ENCODE measurements around the gene ROBO2.

The ROBO2 gene

GRCh38 chr3:77039606-77040171 lies at the start of gene ROBO2:
Gene ROBO2, plus strand, starts transcription at chr3:77040099. Its CDS starts 687 bp downstream, at chr3:77040786.
- no peaks in the 10 kb centered on the region for H3K27me3 ChIP-seq (replicated peaks; ENCODE audit: control insufficient read depth, insufficient read depth, low read length)
- no peak for DNase-seq (ENCODE audit: extremely low read depth, insufficient read length)

GRCh38 chr3:76990606-76991005 lies 49.3 kb upstream of the ROBO2 start:
- no peaks in the 10 kb centered on the region for H3K27me3 ChIP-seq (replicated peaks; ENCODE audit: control insufficient read depth, insufficient read depth, low read length)
- H3K4me3 ChIP-seq (replicated peaks; ENCODE audit: low read depth, low read length), result no peak overlapping the region
- no peaks in the 10 kb centered on the region for H3K36me3 ChIP-seq (ENCODE audit: control insufficient read depth, insufficient read depth, low read length)
- TF ChIP-seq CTCF (IDR thresholded peaks at IDR 0.05; ENCODE audit: insufficient read depth, low read length, poor library complexity, severe bottlenecking), result no peak
- no peak for DNase-seq (ENCODE audit: extremely low read depth, insufficient read length)

More at GRCh38 chr3:77039606-77040171, at the start of gene ROBO2:
- no peak within 1 kb of the TSS for H3K4me3 ChIP-seq (replicated peaks; ENCODE audit: low read depth, low read length)
- H3K36me3 ChIP-seq (ENCODE audit: control insufficient read depth, insufficient read depth, low read length), result no peaks in the 10 kb centered on the region
- no peak for TF ChIP-seq CTCF (IDR thresholded peaks at IDR 0.05; ENCODE audit: insufficient read depth, low read length, poor library complexity, severe bottlenecking)

- no peak overlapping the region for H3K4me3 ChIP-seq (replicated peaks; ENCODE audit: low read depth, low read length)
- no peaks in the 10 kb centered on the region for H3K36me3 ChIP-seq (ENCODE audit: control insufficient read depth, insufficient read depth, low read length)
- no peak for TF ChIP-seq CTCF (IDR thresholded peaks at IDR 0.05; ENCODE audit: insufficient read depth, low read length, poor library complexity, severe bottlenecking)
- no peak for DNase-seq (ENCODE audit: extremely low read depth, insufficient read length)
- no peaks in the 10 kb centered on the region for H3K27me3 ChIP-seq (replicated peaks; ENCODE audit: control insufficient read depth, insufficient read depth, low read length)
Observed at GRCh38 chr3:76991165-76991564, 48.7 kb upstream of the ROBO2 start.

GRCh38 chr3:76997733-76998132 lies 42.2 kb upstream of the ROBO2 start:
- Histone ChIP-seq H3K27me3 (replicated peaks; ENCODE audit: control insufficient read depth, insufficient read depth, low read length) (no peaks in the 10 kb centered on the region), H3K36me3 (ENCODE audit: control insufficient read depth, insufficient read depth, low read length) (no peaks in the 10 kb centered on the region), H3K4me3 (replicated peaks; ENCODE audit: low read depth, low read length) (no peak overlapping the region)
- DNase-seq (ENCODE audit: extremely low read depth, insufficient read length), result no peak
- no peak for TF ChIP-seq CTCF (IDR thresholded peaks at IDR 0.05; ENCODE audit: insufficient read depth, low read length, poor library complexity, severe bottlenecking)

- H3K36me3 ChIP-seq (ENCODE audit: control insufficient read depth, insufficient read depth, low read length), result no peaks in the 10 kb centered on the region
- TF ChIP-seq CTCF (IDR thresholded peaks at IDR 0.05; ENCODE audit: insufficient read depth, low read length, poor library complexity, severe bottlenecking), result no peak
- DNase-seq (ENCODE audit: extremely low read depth, insufficient read length), result no peak
- H3K4me3 ChIP-seq (replicated peaks; ENCODE audit: low read depth, low read length), result no peak overlapping the region
- H3K27me3 ChIP-seq (replicated peaks; ENCODE audit: control insufficient read depth, insufficient read depth, low read length), result no peaks in the 10 kb centered on the region
Observed at GRCh38 chr3:76998555-76998954, 41.3 kb upstream of the ROBO2 start.
